Activated CD4-positive, alpha-beta T cell treated with anti-CD3 and anti-CD28 coated beads for 48 hours (primary cell): ENCODE measurements around the gene HIVEP3.
A peak's percentile ranks its signal among the peaks of the same experiment; 100 is the strongest.
"Not testable (repeated sequence)": the region's sequence is repeated elsewhere in the genome, so short reads cannot be mapped to it uniquely, and the experiment has no call there.

Experiments used
- DNase-seq: peaks from one replicate; pipeline ENCODE4 v3.0.0-alpha.2; 2020

Gene HIVEP3

DNA sequence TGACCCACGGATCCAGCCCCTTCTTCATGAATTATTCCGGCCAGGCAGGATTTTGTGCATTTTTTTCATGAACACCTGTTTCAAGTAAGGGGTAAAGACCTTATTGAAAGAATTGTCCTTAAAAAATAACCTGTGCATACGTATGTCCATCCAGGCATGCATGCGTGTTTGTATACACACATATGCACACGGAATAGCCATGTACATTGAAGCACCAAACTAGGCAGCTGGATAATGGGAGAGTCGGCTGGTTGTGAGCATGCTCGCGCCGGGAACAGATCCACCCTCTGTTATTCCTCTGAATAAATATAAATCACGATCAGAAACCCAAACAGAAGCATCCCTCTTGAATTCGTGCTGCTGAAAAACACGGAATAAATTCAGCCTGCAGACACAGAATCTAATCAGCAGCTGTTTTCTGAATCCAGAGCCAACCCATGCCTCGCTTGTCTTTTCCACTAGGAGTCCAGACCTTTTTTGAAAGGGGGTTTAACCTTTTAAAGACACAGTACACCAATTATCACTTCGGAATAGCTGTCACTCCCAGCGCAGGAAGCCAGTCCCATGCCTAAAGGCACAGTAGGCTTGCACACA lies at the start of gene HIVEP3:
Gene HIVEP3, minus strand, starts transcription at position 473 of the 594 bp plus-strand sequence.
- no peak for DNase-seq

DNA sequence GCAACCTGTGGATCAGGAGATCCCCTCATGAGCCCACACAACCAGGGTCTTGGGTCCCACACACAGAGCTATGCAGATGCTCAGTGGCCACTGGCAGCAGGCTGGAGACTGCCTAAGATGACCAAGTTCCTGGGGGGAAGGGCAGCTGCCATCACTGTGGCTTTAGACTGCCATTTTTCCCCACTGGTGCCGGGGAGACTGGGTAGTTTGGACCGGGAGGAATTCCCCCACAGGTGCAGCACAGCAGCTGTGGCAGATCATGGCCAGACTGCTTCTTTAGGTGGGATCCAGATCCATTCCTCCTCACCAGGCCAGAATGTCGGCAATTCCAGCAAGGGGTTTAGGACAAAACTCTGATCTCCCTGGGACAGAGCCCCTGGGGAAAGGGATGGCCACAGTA lies 45.7 kb upstream of the HIVEP3 start:
- DNase-seq: no peak

DNA sequence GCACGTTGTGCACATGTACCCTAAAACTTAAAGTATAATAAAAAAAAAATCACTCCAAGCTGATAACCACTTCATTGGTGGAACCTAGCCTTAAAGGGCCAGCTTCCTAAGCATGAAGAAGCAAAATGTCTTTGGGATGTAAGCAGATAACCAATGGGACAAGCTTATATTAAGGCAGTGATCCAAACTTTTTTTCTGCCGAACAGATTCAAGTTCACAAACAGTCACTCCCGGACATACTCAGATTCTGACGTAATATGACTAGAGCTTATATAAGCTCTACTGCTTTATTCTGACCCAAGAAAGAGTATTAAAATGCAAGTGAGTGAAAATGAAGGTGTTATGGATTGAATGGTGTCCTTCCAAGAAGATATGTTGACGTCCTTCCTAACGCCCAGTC lies 44.9 kb upstream of the HIVEP3 start:
- no peak for DNase-seq

DNA sequence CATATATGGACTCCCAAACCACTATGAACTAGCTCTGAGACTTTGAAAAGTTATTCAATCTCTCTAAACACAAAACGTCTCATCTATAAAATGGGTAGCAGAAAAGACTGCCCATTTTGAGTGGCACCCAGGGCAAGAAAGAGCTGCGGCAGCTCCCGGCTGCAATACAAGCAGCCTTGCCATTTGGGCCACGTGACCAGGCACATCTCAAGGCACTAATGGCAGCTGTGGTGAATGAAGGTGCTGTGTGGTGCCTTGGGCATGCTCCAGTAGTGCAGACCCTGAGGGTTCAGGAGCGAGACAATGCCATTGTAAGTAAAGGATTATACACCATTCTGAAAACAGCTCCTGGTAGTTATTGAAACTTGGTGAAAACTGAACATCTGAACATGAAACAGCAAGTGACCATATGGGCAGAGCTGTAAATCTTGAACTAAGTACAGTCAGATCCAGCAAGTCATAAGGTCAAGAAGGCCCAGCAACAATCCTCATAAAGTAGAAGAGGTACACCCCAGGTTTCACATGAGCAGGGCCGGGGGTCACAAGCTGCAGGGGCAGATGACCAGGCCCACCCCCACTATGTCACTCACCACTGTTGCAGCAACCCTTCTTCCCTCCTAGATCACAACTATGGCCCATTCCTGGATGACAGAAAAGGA lies 39.4 kb upstream of the HIVEP3 start:
- DNase-seq: no peak

DNA sequence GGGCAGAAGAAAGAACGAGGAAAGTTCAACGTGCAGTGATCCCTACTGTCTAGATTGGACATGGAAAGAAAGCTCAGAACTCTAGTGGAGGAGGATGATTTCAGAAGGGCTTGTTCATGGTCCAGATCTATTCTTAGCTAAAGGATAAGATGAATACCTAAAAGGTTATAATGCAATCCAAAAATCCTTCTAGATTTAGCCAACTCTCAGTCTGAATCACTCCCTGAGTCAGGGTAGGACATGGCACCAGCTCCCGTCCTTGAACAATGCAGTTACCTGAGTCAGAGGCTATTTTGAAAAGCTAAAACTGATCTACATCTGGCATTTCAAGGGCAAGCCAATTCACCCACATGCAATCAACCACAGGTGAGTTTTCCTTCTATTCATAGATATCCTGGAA lies 38.8 kb upstream of the HIVEP3 start:
- DNase-seq: no peak

DNA sequence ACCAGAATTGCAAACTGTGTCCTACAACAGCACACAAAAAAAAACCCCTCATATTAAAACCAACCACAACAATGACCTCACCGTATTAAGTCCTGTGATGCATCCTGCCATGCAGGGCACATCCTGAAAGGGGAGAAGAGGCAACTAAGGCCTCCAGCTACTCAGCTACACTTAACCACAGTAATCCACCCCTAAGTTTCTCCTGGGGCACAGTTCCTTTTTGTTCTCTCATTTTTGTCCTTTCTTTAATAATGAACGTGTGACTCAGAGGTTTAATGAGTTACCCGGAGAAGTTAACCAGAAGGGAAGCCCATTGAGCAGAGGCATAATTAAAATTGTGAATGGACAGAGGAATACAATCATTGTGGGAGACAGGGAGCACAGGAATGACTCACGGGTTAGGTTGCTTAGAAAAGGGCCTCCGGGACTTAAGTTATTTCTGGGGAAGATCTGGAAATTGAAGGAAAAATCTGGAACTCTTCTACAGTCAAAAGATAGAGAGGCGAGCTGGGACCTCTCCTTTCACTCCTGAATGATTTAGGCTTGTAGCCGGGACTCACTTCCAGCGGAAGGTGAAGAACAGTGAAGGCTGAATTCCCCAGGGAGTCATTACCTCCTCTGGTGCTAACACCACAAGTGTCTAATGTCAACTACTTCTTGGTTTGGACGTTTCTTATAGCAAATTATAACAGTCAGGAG lies 36.9 kb upstream of the HIVEP3 start:
- DNase-seq: peak; percentile 5

DNA sequence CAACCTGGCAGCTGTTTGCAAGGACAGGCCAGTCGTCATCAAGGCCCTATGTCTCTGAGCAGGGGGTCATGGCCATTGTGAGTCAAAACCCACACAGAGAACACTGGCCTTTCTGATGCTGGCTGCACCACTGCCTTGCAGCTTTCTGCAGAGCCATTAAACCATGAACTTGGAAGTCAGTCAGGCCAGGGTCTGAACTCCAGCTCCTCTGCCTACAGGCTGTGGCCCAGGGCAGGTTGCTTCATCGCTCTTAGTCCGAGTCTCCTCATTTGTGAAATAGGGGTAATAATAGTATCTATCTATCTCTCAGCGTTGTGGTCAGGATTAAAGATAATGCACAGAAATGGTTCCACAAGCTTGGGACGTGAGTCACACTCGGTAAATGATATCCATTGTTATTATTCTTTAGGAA lies 35.8 kb upstream of the HIVEP3 start:
- no peak for DNase-seq

DNA sequence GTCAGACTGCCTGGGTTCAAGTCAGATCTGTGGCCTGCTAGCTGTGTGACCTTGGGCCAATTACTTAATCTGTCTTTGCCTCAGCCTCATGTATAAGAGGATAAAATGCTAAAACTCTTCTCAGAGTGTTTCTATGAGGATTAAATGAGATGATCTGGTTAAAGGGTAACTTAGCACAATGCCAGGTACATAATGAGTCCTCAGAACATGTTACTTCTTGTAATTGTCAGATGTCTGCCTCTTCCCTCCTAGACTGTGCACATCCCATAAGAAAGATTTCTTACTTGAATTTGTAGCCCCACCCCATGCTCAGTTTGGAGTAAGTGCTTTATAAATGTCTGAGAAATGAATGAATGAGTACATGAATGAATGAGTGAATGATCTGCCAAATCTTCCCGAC lies 34.6 kb upstream of the HIVEP3 start:
- no peak for DNase-seq

DNA sequence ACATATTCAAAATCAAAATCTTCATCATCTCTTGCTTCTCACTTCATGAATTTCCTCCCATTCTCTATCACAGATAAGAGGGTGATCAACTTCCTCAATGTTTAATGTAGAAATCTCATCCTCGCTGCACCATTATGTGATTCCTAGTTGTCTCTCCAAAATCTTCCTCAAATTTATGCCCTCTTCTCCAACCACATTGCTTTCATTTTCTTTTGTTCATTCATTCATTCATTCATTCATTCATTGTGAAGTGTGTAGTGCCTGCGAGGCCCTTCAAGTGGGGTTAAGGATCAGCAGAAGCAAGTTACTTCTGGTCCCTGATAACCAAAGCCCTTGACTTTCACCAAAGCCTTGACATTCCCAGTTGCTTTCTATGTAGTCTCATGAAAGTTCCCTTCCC lies 33.5 kb upstream of the HIVEP3 start:
- no peak for DNase-seq

DNA sequence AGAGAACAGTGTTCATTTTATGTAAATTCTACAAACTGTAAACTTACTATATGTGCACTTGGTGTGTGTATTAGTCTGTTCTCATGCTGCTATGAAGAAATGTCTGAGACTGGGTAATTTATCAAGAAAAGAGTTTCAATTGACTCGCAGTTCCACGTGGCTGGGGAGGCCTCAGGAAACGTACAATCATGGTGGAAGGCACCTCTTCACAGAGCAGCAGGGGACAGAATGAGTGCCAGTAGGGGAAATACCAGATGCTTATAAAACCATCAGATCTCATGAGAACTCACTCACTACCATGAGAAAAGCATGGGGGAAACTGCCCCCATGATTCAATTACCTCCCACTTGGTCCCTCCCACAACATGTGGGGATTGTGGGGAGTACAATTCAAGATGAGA lies 32.8 kb upstream of the HIVEP3 start:
- peak; percentile 28 for DNase-seq

DNA sequence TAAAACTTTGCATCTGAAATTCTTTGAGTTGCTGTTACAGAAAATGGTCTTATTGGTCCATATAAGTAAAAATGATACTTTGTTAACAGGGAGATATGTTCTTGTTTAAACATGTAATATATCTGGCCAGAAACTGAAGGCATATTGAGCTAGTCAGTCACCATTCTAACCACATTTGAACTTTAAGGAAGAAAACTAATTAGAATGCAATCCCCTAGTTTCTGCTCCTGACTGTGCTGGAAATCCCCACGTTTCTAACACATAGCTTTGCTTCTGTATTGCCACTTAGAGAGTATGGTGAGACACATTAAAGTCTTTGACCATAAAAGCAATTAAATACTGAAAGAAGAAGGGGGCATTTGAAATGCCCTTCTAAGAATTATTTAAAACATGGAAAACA lies 32.1 kb upstream of the HIVEP3 start:
- no peak for DNase-seq

DNA sequence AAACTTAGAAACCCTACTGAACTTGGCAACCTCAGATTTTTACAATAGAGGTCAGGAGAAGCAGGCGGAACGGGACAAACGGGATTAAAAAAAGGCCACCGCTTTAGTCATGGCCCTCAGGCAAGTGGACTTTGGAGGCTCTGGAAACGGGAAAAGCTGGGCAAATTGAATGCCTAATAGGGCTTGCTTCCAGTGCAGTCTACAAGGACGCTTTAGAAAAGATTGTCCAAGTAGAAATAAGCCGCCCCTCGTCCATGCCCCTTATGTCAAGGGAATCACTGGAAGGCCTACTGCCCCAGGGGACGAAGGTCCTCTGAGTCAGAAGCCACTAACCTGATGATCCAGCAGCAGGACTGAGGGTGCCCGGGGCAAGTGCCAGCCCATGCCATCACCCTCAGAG lies 27.2 kb upstream of the HIVEP3 start:
- not testable (repeated sequence) for DNase-seq

DNA sequence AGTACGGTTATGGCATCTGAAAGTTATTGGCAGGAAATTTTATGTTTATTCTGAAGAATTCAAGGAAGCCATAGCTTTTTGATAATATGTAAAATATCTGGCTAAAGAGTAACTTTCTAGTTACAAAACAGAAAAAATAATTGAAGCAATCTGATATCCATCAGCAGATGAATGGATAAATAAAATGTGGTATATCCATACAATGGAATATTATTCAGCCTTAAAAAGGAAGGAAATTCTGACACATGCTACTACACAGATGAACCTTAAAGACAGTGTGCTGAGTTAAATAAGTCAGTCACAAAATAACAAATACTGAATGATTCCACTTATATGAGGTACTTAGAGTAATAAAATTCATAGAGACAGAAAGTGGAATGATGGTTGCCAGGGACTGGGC lies 25.0 kb upstream of the HIVEP3 start:
- no peak for DNase-seq

DNA sequence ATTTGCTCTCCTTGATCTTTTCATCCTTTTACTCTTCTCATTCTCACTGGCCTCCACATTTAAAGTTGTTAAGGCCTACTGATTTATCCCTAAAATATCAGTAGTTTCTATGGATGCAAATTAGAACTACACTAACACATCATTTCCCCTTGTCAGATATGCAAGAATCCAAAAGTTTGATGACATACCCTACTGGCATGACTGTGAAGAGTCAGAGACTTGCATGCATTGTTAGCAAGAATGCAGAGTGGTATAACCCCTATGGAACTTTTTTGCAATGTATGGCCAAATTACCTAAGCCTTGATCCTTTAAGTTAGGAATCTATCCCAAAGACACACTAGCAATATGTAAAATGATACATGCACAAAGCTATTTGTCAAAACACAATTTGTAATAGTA lies 23.6 kb upstream of the HIVEP3 start:
- DNase-seq: no peak

DNA sequence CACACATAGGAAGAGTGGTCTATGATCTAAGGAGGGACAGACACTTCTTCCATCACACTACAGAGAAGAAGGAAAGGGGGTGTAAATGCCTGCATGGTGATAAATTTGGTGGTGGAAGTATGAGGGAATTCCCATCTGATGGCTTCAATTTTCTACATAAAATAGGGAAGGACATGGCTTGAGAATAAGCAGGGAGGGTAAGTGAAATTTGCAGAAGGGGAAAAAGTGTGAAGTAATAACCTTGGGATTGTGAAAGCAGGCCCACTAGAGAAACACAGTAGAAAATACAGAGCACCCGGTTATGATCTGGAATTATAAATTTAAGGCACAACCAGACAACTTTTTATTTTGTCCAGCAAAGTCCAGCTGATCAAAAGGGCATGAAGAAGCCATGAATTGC lies 22.7 kb upstream of the HIVEP3 start:
- no peak for DNase-seq

DNA sequence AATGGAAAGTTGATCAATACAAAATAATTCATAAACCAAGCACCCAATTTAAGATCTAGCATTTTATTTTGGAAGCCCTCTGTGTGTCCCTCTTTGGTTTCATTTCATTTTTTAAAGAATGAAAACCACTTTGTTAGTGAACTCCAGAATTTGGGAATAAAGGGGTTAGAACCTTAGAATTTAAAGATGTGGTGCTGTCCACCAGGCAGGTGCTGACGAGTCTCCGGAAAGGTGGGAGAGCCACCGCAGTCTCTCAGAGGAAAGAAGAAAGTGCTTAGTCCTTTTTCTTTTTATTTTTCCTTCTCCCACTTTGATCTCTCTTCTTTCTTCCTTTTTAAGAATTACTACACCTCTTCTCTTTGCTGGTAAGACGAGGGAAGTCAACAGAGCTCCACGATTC lies 20.5 kb upstream of the HIVEP3 start:
- no peak for DNase-seq

DNA sequence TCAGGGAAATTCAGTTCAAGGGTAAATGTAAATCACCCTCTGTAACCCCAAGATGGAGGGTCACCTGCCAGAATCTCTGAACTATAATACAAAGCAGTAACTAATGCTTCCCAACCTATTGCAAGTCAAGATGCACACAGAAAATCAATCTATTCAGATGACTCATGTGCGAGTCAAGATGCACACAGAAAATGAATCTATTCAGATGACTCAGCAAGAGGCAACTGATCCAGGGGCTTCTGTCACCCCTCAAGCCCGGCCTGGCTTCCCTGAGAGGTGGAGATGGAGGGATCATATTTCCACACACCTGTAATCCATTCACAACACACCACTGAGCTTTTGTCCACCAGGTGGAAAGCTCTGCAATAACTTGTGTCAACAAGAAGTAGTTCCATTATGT lies 17.4 kb upstream of the HIVEP3 start:
- DNase-seq: peak; percentile 43

DNA sequence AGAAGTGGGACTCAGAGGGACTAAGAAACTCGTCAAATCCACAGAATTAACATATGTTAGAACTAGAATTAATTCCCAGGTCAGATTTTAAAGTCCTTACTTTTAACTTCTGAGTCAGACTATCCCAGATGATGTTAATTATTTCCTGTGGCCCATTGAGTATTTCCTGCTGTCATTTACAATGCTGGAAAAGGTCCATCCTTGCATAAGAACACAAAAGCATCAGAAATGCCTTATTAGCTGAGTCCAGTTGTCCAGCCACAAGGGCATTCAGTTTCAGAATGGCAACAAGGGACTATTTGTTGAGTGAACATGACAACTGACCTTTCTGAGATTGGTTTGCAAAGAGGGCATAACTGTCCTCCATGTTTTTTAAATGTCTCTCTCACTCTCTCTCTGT lies 16.5 kb upstream of the HIVEP3 start:
- no peak for DNase-seq

DNA sequence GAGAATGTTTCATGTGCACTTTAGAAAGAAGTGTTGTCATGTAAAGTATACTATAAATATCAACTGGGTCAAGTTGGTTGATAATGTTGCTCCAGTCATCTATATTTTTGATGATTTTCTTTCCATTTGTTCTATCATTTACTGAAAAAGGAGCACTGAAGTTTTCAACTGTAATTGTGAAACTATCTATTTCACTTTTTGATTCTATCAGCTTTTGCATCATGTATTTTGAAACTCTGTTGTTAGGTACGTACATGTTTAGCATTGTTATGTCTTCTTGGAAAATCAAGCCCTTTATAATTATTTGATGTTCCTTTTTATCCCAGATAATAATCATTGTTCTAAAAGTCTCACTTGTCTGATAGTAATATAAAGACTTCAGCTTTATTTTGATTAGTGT lies 14.4 kb upstream of the HIVEP3 start:
- DNase-seq: no peak

DNA sequence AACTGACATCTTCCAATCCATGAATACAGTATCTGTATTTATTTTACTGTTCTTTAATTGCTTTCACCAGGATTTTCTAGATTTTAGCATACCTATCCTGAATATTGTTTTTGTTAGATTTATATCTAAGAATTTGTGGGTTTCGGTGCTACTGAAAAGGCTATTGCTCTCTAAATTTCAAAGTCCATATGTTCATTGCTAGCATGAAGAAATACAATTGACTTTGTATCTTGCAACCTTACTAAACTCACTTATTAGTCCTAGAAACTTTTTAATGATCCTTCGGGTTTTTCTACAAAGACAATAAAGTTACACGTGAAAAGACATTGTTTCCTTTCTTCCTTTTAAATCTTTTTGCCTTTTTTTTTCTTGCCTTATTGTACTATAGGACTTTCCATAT lies 12.9 kb upstream of the HIVEP3 start:
- no peak for DNase-seq

DNA sequence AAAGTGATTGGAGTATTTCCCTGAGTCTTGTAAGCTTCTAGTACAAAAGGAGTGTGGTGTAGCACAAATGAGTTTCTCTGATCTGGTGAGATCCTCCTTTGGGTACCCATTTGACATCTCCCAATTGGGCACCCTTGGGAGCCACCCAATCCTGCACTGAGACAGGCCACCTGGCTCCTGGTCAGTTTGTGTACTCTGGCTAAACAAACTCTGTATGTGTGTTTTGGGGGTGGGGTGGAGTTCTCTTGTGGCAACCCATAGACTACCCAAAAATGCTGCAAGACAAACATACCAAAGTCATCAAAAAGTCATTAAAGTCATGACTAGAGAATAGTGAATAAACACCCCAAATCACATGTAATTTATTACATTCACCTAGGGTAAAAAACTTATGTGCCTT lies 8.4 kb upstream of the HIVEP3 start:
- DNase-seq: no peak

DNA sequence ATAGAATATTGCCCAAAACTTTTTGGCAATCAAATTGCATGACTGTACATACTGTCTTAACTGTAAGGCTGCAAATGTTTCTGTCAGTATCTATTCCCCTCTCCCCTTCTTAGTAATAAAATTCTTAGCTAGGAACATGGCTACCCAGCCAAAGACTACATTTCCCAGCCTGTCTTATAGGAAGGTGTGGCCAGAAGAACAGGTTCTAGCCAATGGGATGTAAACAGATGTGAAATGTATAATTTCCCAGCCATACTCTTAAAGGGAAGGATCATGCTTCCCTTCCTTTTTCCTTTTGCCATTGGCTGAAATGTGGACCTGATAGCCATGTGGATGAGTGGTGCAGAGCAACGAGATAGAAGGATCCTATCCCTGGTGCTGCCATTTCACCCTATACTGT lies 7.0 kb upstream of the HIVEP3 start:
- no peak for DNase-seq

DNA sequence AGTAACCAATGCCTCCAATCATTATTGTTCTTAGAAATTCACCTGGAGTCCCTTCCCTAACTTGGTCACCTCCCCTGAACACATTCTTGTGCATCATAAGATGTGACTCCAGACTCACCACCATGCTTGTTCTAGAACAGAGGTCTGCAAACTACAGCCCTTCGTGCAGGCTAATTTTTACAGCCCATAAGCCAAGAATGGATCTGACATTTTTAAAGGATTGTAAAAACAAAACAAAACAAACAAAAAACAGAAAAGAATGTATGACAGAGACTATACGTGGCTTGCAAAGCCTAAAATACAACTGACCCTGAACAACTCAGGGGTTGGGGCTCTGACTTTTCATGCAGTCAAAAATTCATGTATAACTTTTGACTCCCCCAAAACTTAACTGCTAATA lies 6.2 kb upstream of the HIVEP3 start:
- DNase-seq: no peak

DNA sequence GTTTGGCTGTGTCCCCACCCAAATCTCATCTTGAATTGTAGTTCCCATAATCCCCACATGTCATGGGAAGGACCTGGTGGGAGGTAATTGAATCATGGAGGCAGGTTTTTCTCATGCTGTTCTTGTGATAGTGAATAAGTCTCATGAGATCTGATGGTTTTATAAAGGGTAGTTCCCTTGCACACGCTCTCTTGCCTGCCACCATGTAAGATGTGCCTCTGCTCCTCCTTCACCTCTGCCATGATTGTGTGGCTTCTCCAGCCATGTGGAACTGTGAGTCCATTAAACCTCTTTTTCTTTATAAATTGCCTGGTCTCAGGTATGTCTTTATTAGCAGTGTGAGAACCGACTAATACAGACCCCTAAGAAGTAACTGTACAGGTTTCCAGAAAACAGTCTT lies 2.5 kb upstream of the HIVEP3 start:
- DNase-seq: not testable (repeated sequence)

DNA sequence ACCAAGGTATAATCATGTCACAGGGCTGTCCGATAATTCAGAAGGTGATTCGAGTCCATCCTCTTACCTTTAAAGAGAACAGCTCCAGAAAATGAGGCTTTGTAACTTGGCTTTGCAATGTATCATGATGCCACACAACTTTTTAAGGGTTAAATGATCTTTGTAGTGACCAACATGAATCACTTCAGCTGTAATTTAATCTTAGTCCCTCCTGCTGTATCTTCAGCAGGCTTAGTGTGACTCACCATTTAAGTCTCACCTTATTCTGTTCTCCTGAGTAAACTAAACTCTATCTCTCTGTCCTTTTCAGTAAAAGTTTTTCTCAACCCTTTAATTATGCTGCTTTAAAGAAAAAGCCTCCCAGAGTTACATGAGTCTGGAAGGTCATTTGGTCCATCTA lies 1.9 kb upstream of the HIVEP3 start:
- no peak for DNase-seq
